Breast epithelium (tissue), 3 donors: ENCODE measurements around the gene RPL21.

Source experiments
- CTCF ChIP-seq, 3 donors: fragments of 450-650 bp; IDR thresholded peaks; one replicate each; pipeline ENCODE4 v1.5.1; 2016 to 2017; ENCODE audit warnings: antibody characterized with exemption in 3 of 3, mild to moderate bottlenecking in 3 of 3, moderate library complexity in 3 of 3
- POLR2A ChIP-seq: fragments of 450-650 bp; IDR thresholded peaks from one replicate; pipeline ENCODE4 v1.6.1; 2016; ENCODE audit warnings: antibody characterized with exemption, mild to moderate bottlenecking, moderate library complexity

- TF ChIP-seq POLR2A = no peak
- TF ChIP-seq CTCF (IDR thresholded peaks at IDR 0.05) = no peak
Observed at GRCh38 chr13:27293873-27294515, 42.6 kb downstream of the RPL21 start.
